ENCODE results near the gene PCDH17. TPM values are rescaled to one million over a fixed set of nuclear protein-coding genes. Genes with fewer than 3 reads are reported as not detected.

PCDH17 gene
- total RNA-seq, 2 experiments from 2014 or later: not detected

DNA sequence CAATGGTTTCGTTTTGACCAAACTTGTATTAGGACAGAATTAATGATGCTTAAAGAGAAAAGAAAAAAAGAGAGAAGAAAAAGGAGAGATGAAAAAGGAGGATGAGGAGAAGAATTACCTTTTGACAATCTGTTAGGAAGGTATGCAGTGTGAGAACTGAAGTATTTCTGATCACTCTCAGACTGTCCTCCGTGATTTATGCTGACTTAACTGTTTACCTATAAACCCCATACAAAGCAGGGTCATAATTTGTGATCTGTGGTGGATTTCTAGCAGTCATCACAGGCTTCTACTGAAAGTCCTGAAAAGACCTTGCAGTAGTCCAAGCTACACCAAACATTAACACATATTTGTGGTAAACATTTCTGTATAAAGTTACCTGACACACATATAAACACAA is 93.9 kb downstream of the PCDH17 start:
- Mint-ChIP-seq H3K27ac (no peak overlapping the region), H3K27me3 (no peaks in the 10 kb centered on the region), H3K4me3 (no peak overlapping the region), H3K4me1 (no peaks in the 10 kb centered on the region), H3K9me3 (no peaks in the 10 kb centered on the region), H3K36me3 (ENCODE audit: low read depth) (no peaks in the 10 kb centered on the region)
- CTCF ChIA-PET: no interaction called here
- POLR2A ChIA-PET: no interaction called here
- no peak for DNase-seq

DNA sequence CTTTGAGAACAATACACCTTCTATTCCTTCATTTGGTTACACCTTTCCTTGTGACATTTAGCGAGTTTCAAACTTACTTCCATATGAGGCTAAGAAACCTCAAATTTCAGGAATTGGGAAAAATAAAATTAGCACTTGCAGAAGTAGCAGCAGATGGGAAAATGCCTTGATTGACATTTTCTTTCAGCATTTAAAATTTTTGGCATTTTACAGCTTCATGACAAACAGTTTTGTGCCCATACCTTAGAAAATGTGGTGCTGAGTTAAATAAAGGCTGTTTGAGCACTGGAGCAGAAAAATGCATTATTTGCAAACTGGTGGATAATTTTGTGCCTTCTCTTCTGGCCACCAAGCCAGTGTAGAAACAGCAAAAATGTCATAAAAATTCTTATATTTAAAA is 95.4 kb downstream of the PCDH17 start:
- CTCF ChIA-PET: no interaction called here
- no peak overlapping the region for H3K4me3 Mint-ChIP-seq
- H3K9me3 Mint-ChIP-seq: no peaks in the 10 kb centered on the region
- no peaks in the 10 kb centered on the region for H3K27me3 Mint-ChIP-seq
- H3K27ac Mint-ChIP-seq: no peak overlapping the region
- DNase-seq: no peak
- POLR2A ChIA-PET: no interaction called here
- no peaks in the 10 kb centered on the region for H3K4me1 Mint-ChIP-seq
- no peaks in the 10 kb centered on the region for H3K36me3 Mint-ChIP-seq (ENCODE audit: low read depth)

DNA sequence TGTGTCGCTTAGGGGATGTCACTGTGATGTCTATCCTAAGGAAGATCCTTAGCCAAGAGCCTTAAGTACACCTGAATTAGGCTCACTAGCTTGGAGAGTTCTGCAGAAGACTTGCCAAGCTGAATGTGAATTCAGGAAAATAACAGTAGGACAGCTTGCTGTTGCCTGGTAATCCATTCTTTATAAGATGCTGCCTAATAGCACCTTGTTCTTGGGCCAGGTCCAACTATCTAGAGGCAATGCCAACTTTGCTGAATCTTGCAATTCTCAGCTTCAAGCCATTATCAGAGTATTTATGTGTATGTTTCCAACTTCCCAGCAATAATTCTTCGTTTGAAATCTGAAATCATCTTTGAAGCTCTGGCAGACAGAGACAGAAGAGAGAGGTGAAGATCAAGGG is 102.8 kb downstream of the PCDH17 start:
- Mint-ChIP-seq H3K4me1 (no peaks in the 10 kb centered on the region), H3K27ac (no peak overlapping the region), H3K27me3 (no peaks in the 10 kb centered on the region), H3K9me3 (peaks cover 3% of the 10 kb centered on the region), H3K36me3 (ENCODE audit: low read depth) (no peaks in the 10 kb centered on the region), H3K4me3 (no peak overlapping the region)
- ChIA-PET POLR2A (no interaction called here), CTCF (no interaction called here)
- no peak for DNase-seq

DNA sequence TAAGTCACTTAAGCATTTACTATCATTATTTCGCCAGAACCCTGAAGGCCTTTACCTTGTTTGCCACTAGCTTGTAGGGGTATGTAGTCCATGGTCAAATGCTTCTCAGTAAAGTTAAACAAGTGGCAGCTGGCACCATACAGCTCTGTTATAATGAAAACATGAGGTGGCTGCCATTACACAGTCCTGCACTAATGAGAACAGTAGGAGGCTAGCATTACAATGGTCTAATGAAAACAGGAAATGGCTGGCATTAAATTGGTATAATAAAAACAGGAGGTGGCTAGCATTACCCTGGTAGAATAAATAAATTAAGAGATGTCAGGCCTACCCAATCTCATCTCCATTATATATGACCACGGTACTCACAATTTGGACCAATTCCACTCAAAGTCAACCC is 107.5 kb downstream of the PCDH17 start:
- H3K9me3 Mint-ChIP-seq: peaks cover 3% of the 10 kb centered on the region
- no peak overlapping the region for H3K4me3 Mint-ChIP-seq
- no peaks in the 10 kb centered on the region for H3K36me3 Mint-ChIP-seq (ENCODE audit: low read depth)
- CTCF ChIA-PET: no interaction called here
- no peak for DNase-seq
- POLR2A ChIA-PET: no interaction called here
- no peaks in the 10 kb centered on the region for H3K4me1 Mint-ChIP-seq
- no peak overlapping the region for H3K27ac Mint-ChIP-seq
- no peaks in the 10 kb centered on the region for H3K27me3 Mint-ChIP-seq

DNA sequence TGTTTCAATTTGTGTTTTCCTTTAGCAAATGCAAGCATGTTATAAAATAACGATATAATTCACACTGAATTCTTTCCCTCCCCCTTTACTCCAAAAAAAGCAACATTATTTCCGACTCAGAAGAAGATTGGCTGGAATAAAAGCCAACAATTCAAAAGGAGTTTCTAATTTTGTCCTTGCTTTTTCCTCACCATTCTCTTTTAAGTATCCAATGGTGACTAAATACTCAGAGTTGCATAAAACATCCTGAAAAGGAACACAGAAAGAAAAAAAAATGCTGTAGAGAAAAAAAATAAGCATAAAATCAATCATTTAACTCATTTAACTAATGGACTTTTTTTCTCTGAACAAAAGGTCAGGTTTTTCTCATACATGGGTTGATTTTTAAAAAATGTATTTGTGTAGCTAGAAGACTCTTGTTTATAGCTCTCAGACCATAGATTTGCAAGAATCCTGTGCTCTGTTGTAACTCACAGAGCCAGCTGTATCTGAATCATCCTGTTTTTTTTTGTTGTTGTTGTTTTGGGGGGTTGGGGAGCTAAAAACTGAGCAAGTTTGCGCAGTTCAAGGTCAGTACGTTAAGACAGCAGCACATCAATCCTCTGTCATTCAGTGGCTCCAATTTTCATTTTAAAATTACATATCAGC is 108.1 kb downstream of the PCDH17 start:
- Mint-ChIP-seq H3K36me3 (ENCODE audit: low read depth) (no peaks in the 10 kb centered on the region), H3K27me3 (no peaks in the 10 kb centered on the region)
- DNase-seq: no peak

DNA sequence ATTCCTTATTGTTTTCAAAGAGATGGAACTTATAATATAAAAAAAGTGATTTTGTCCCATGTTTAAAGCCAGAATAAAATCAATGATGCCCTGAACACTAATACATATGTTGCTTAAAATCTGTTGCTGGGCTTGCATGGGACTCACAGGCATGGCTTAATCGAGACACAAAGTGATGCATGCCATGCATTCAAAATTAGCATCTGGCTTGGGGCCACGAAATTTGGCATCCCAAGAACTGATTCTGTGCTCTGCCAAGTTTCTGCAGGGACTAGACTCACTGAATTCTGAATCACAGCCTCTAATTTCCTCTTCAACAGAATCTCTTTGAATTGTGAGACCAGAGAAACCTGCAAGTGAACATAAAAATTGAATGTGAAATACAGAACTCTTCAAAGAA is 109.2 kb downstream of the PCDH17 start:
- no peak for DNase-seq
- H3K4me3 Mint-ChIP-seq: no peak overlapping the region
- H3K27ac Mint-ChIP-seq: no peak overlapping the region
- H3K27me3 Mint-ChIP-seq: no peaks in the 10 kb centered on the region
- peaks cover 3% of the 10 kb centered on the region for H3K9me3 Mint-ChIP-seq
- ChIA-PET POLR2A (no interaction called here), CTCF (no interaction called here)
- H3K36me3 Mint-ChIP-seq (ENCODE audit: low read depth): no peaks in the 10 kb centered on the region
- no peaks in the 10 kb centered on the region for H3K4me1 Mint-ChIP-seq

More for the DNA sequence above, 108.1 kb downstream of the PCDH17 start:
- H3K4me1 Mint-ChIP-seq: no peaks in the 10 kb centered on the region
- no peak overlapping the region for H3K4me3 Mint-ChIP-seq
- ChIA-PET POLR2A (no interaction called here), CTCF (no interaction called here)
- no peak overlapping the region for H3K27ac Mint-ChIP-seq
- H3K9me3 Mint-ChIP-seq: peaks cover 3% of the 10 kb centered on the region

DNA sequence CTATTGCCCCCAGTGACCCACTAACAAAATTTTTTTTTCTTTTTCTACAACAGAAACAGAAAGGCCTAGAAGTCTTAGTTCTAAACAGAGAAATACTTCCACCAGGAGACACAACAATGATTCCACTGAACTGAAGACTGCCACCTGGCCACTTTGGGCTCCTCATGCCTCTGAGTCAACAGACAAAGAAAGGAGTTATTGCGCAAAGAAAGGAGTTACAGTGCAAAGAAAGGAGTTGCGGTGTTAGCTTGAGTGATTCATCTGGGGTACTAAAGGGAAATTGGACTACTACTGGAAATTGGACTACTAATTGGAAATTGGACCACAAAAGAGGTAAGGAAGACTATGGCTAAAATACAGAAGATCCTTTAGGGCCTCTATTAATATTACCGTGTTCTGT is 116.6 kb downstream of the PCDH17 start:
- ChIA-PET POLR2A (no interaction called here), CTCF (no interaction called here)
- H3K9me3 Mint-ChIP-seq: peaks cover 5% of the 10 kb centered on the region

DNA sequence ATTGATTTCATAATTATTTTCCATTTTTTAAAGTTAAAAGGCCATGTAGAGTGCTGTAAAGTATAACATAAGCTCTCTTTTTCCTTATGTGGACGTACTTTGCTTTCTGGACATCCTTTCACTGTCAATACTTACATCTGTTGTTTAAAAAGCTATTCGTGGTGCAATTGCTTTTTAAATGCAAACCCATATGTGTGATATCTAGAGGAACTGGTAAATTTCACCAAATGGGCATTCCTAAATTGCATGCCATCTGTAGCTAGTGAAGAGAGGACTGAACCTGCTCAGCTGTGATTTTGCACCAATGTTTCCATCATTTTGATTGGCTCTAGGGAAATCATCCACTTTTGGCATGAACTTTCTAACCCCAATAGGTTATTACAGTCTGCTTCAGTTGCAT is 129.4 kb downstream of the PCDH17 start:
- no peak for DNase-seq
- POLR2A ChIA-PET: no interaction called here
- Mint-ChIP-seq H3K9me3 (no peaks in the 10 kb centered on the region), H3K27me3 (no peaks in the 10 kb centered on the region), H3K4me1 (no peaks in the 10 kb centered on the region), H3K4me3 (no peak overlapping the region), H3K36me3 (ENCODE audit: low read depth) (no peaks in the 10 kb centered on the region), H3K27ac (no peak overlapping the region)
- CTCF ChIA-PET: no interaction called here

More for the DNA sequence above, 116.6 kb downstream of the PCDH17 start:
- DNase-seq: no peak
- no peaks in the 10 kb centered on the region for H3K4me1 Mint-ChIP-seq
- H3K27ac Mint-ChIP-seq: no peak overlapping the region
- no peaks in the 10 kb centered on the region for H3K36me3 Mint-ChIP-seq (ENCODE audit: low read depth)
- no peaks in the 10 kb centered on the region for H3K27me3 Mint-ChIP-seq
- H3K4me3 Mint-ChIP-seq: no peak overlapping the region

DNA sequence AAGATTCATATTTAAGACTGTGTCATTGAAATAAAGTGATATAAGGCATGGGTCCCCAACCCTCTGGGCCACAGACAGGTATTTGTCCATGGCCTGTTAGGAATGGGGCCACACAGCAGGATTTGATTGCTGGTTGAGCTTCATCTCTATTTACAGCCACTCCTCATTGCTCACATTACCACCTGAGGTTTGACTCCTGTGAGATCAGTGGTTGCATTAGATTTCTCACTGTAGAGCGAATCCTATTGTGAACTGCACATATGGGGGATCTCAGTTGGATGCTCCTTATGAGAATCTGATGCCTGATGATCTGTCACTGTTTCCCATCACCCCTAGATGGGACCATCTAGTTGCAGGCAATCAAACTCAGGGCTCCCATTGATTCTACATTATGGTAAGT is 132.1 kb downstream of the PCDH17 start:
- CTCF ChIA-PET: no interaction called here

More for the DNA sequence above, 132.1 kb downstream of the PCDH17 start:
- Mint-ChIP-seq H3K27ac (no peak overlapping the region), H3K9me3 (no peaks in the 10 kb centered on the region), H3K4me3 (no peak overlapping the region), H3K4me1 (no peaks in the 10 kb centered on the region), H3K36me3 (ENCODE audit: low read depth) (no peaks in the 10 kb centered on the region), H3K27me3 (no peaks in the 10 kb centered on the region)
- POLR2A ChIA-PET: no interaction called here
- DNase-seq: no peak

Data from activated CD4-positive, alpha-beta memory T cell treated with anti-CD3 and anti-CD28 coated beads, Interleukin-2, amount 10 ng/mL, durations not matched to agents 7 days and 5 days (primary cell).